PC-3 (cell line): ENCODE data around the gene SLC22A3. TPM values are rescaled to one million over a fixed set of nuclear protein-coding genes. Genes with fewer than 3 reads are reported as not detected.

Source experiments
- ATAC-seq: fragments of 200-7000 bp; cut with Tn5 transposase; 2 replicates; pipeline ENCODE4 v1.9.1; 2020; ENCODE audit warnings: mild to moderate bottlenecking, moderate library complexity
- BruUV-seq: library from RNA; stranded (reverse); fragments of 400-500 nt; replicated peaks from 2 replicates; lab custom pipeline; 2021; lab: Mats Ljungman, UMichigan
- CTCF ChIA-PET: fragments of 300-600 bp; sonication (Branson Sonifier 250); formaldehyde crosslinking; loops from one replicate; lab custom pipeline; 2022; ENCODE audit warnings: antibody characterized with exemption; lab: Charles Lee
- POLR2A ChIA-PET: fragments of 300-600 bp; sonication (Branson Sonifier 250); formaldehyde crosslinking; loops from one replicate; lab custom pipeline; 2022; ENCODE audit warnings: antibody characterized with exemption; ENCODE audit not compliant: unreplicated experiment; lab: Charles Lee
- DNase-seq: peaks from one replicate; pipeline ENCODE4 v3.0.0-alpha.2; 2015
- H2AFZ ChIP-seq: fragments of 300-600 bp; sonication (generic); 2 replicates; pipeline ENCODE4 v1.6.0; 2016; ENCODE audit warnings: antibody characterized with exemption, low read length
- H3F3A ChIP-seq: fragments of 300-600 bp; sonication (generic); one replicate; pipeline ENCODE4 v1.6.0; 2017; ENCODE audit warnings: antibody characterized with exemption, low read length, control low read depth, mild to moderate bottlenecking; ENCODE audit not compliant: unreplicated experiment
- H3K27ac ChIP-seq: fragments of 300-600 bp; sonication (generic); 2 replicates; pipeline ENCODE4 v1.5.1; 2016; ENCODE audit warnings: mild to moderate bottlenecking, low read length
- H3K27me3 ChIP-seq: fragments of 300-600 bp; sonication (generic); 2 replicates; pipeline ENCODE4 v1.6.1; 2016; ENCODE audit warnings: low read length, mixed read lengths
- H3K36me3 ChIP-seq: fragments of 300-600 bp; sonication (generic); 2 replicates; pipeline ENCODE4 v1.6.1; 2016; ENCODE audit warnings: low read depth, mixed run types, low read length, mixed read lengths
- H3K4me1 ChIP-seq: fragments of 300-600 bp; sonication (generic); 2 replicates; pipeline ENCODE4 v1.5.1; 2016; ENCODE audit warnings: low read length; ENCODE audit not compliant: insufficient read depth
- H3K4me2 ChIP-seq: fragments of 300-600 bp; sonication (generic); 2 replicates; pipeline ENCODE4 v1.6.0; 2016; ENCODE audit warnings: low read length
- H3K4me3 ChIP-seq: fragments of 300-600 bp; sonication (generic); 2 replicates; pipeline ENCODE4 v1.5.1; 2016; ENCODE audit warnings: mild to moderate bottlenecking, low read length, mixed read lengths
- H3K79me2 ChIP-seq: fragments of 300-600 bp; sonication (generic); 2 replicates; pipeline ENCODE4 v1.6.1; 2017; ENCODE audit warnings: low read length, mixed read lengths
- H3K9ac ChIP-seq: fragments of 300-600 bp; sonication (generic); 2 replicates; pipeline ENCODE4 v1.6.0; 2016; ENCODE audit warnings: mild to moderate bottlenecking, low read length
- H3K9me2 ChIP-seq: fragments of 300-600 bp; sonication (generic); replicated peaks from 2 replicates; pipeline ENCODE4 v1.6.1; 2016; ENCODE audit warnings: mixed run types, low read length, mixed read lengths
- H3K9me3 ChIP-seq: fragments of 300-600 bp; sonication (generic); 2 replicates; pipeline ENCODE4 v1.6.1; 2016; ENCODE audit warnings: low read length, mixed read lengths
- H4K20me1 ChIP-seq: fragments of 300-600 bp; sonication (generic); 2 replicates; pipeline ENCODE4 v1.6.1; 2016; ENCODE audit warnings: low read length, mixed read lengths
- EZH2 ChIP-seq: fragments of 300-600 bp; sonication (generic); IDR thresholded peaks from one replicate; pipeline ENCODE4 v1.6.1; 2017; ENCODE audit warnings: antibody characterized with exemption, mild to moderate bottlenecking, low read length; ENCODE audit not compliant: unreplicated experiment
- EZH2phosphoT487 ChIP-seq: fragments of 300-600 bp; sonication (generic); IDR thresholded peaks from 2 replicates; pipeline ENCODE4 v1.6.1; 2018; ENCODE audit warnings: mild to moderate bottlenecking, antibody characterized with exemption, low read length, borderline replicate concordance
- intact Hi-C: fragments of 100-400 bp; cut with micrococcal nuclease; formaldehyde crosslinking; loops from 2 replicates; pipeline ENCODE4 v1.9.0; 2023
- total RNA-seq: library from RNA; depleted of rRNA; stranded (reverse); fragments of >200 nt; gene quantifications from 2 replicates; pipeline ENCODE4 v1.2.3, GENCODE V29; 2014
- TF ChIP-seq, protein P1 (sequence below): fragments of 300-600 bp; sonication (generic); conservative IDR thresholded peaks from 2 replicates; pipeline ENCODE4 v1.5.1; 2017; ENCODE audit warnings: antibody characterized with exemption, low read depth, mild to moderate bottlenecking, low read length

Gene SLC22A3
- total RNA-seq, 1 experiment from 2014 or later: 0.47 TPM

DNA sequence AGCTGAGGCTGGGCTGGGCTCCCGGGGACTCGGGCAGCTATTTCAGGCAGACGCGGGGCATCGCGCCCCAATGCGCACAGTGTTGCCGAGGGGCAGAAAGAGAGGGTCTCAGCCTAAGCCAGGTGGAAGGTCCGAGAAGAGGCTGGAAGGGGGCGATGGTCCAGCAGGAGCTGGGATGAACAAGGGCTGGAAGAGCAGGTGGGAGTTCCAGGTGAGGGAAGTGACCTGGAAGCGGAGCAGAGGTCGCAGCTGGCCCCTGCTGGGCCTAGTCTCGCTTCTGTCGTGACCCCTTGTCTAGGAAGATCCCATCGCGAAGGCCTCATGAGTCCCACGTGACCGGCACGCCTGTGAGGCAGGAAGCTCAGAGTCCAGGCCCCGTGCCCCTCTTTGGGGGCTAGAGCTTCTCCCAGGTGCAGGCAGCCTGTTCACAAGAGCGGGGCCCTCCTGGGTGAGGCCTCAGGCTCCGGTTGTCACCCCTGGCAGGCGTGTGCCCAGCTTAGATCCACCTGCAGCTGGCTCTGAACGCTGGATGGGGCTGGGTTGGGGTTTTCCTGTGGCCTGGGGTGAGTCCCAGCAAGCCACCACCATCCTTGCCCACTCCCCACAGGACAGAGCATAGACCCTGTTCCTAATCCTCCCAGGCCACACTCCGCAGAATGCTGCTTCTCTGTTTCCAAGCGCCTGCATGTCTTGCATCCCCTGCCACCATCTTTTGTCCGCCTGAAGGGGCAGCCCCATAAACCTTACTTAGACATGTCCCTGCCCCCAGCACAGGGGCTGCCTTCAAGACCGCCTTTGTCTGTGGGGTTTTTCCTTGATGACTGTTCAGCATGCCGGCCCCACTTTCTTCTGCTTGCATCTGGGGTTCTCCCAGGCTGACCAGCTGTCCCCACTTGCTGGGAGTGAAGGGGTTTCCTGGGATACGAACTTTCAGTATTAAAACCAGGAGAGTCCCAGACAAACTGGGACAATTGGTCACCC is 15.1 kb downstream of the SLC22A3 start:
- no peaks in the 10 kb centered on the region for H3K9me3 ChIP-seq
- H3K4me2 ChIP-seq: no peak overlapping the region
- POLR2A ChIA-PET: no interaction called here
- intact Hi-C loops: no loop called here
- H3K9ac ChIP-seq: no peak overlapping the region
- CTCF ChIA-PET: no interaction called here
- BruUV-seq: no TSS peak
- H3K27ac ChIP-seq: no peak overlapping the region
- no peaks in the 10 kb centered on the region for H3K79me2 ChIP-seq
- TF ChIP-seq EZH2phosphoT487 (no peak), EZH2 (no peak)
- TF ChIP-seq, protein P1, sequence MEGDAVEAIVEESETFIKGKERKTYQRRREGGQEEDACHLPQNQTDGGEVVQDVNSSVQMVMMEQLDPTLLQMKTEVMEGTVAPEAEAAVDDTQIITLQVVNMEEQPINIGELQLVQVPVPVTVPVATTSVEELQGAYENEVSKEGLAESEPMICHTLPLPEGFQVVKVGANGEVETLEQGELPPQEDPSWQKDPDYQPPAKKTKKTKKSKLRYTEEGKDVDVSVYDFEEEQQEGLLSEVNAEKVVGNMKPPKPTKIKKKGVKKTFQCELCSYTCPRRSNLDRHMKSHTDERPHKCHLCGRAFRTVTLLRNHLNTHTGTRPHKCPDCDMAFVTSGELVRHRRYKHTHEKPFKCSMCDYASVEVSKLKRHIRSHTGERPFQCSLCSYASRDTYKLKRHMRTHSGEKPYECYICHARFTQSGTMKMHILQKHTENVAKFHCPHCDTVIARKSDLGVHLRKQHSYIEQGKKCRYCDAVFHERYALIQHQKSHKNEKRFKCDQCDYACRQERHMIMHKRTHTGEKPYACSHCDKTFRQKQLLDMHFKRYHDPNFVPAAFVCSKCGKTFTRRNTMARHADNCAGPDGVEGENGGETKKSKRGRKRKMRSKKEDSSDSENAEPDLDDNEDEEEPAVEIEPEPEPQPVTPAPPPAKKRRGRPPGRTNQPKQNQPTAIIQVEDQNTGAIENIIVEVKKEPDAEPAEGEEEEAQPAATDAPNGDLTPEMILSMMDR: no peak
- peaks cover 10% of the 10 kb centered on the region for H3K4me1 ChIP-seq
- H2AFZ ChIP-seq: no peak overlapping the region
- no peak overlapping the region for H3K4me3 ChIP-seq
- H3F3A ChIP-seq: no peaks in the 10 kb centered on the region
- no peaks in the 10 kb centered on the region for H3K9me2 ChIP-seq
- H3K36me3 ChIP-seq: no peaks in the 10 kb centered on the region
- DNase-seq: no peak
- no peaks in the 10 kb centered on the region for H4K20me1 ChIP-seq
- no peak for ATAC-seq
- no peaks in the 10 kb centered on the region for H3K27me3 ChIP-seq

DNA sequence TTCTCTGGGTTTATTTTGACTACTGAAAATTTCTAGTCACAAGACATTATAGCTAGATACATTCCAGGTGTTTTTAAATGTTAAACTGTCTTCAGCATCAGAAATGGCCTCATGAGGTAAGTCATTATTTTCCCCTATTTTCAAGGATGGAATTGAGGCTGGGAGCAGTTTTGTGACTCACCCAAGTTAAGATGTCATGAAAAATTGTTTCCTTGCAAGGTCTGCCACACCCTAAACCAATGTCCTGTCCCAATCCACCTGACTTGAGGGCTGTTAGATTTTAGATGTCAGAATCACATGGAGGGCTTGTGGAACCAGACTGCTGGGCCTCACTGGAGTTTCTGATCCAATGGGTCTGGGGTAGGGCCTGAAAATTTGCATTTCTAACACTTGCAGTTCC is 16.9 kb downstream of the SLC22A3 start:
- Histone ChIP-seq H3K4me2 (no peak overlapping the region), H2AFZ (no peak overlapping the region), H3K9me2 (no peaks in the 10 kb centered on the region), H3K79me2 (no peaks in the 10 kb centered on the region), H4K20me1 (no peaks in the 10 kb centered on the region), H3K9ac (no peak overlapping the region; the same call in 1 of the 2 replicates), H3K4me1 (peaks cover 10% of the 10 kb centered on the region), H3K9me3 (no peaks in the 10 kb centered on the region), H3F3A (no peaks in the 10 kb centered on the region), H3K27me3 (no peaks in the 10 kb centered on the region), H3K27ac (no peak overlapping the region), H3K4me3 (no peak overlapping the region), H3K36me3 (no peaks in the 10 kb centered on the region)
- POLR2A ChIA-PET: no interaction called here
- peak; percentile 60 for ATAC-seq
- BruUV-seq: no TSS peak
- CTCF ChIA-PET: no interaction called here
- intact Hi-C loops: no loop called here
- peak; percentile 50 for DNase-seq
- TF ChIP-seq, protein P1: no peak
- TF ChIP-seq EZH2 (no peak), EZH2phosphoT487 (no peak)
